Measurements from ENCODE around the gene C1QTNF3.

Gene C1QTNF3

GRCh38 chr5:34037726-34038125 lies 5.3 kb downstream of the C1QTNF3 start:
- Histone ChIP-seq H3K9me3 (ENCODE audit: control insufficient read depth, insufficient read depth, low read depth, low read length) (no peaks in the 10 kb centered on the region), H3K36me3 (ENCODE audit: control insufficient read depth in 2 of 2, insufficient read depth in 1 of 2, low read length in 2 of 2) (peaks cover 0 to 4% of the 10 kb centered on the region in 2 experiments; a peak in 1 of 3 replicates), H3K4me1 (ENCODE audit: control insufficient read depth, insufficient read depth, low read length) (no peaks in the 10 kb centered on the region), H3K4me3 (ENCODE audit: low read depth, low read length) (no peak overlapping the region), H3K27ac (ENCODE audit: extremely low read depth, low read depth, low read length) (no peak overlapping the region)
- no peak for TF ChIP-seq ZNF239 (tag by site-specific recombination; IDR thresholded peaks at IDR 0.05)
- no peak for TF ChIP-seq ZNF19 (tag by site-specific recombination; IDR thresholded peaks at IDR 0.05; ENCODE audit: low read depth)
- TF ChIP-seq ZNF639 (tag by site-specific recombination; IDR thresholded peaks at IDR 0.05), result no peak
- TF ChIP-seq MZF1 (tag by site-specific recombination; IDR thresholded peaks at IDR 0.05; ENCODE audit: borderline replicate concordance), result no peak
- no peak for TF ChIP-seq ZNF785 (tag by site-specific recombination; IDR thresholded peaks at IDR 0.05)
- TF ChIP-seq HIC1 (tag by site-specific recombination; IDR thresholded peaks at IDR 0.05), result no peak
- TF ChIP-seq REPIN1 (tag by site-specific recombination; IDR thresholded peaks at IDR 0.05; ENCODE audit: low read depth), result no peak
- no peak for TF ChIP-seq ZNF571 (tag by site-specific recombination; IDR thresholded peaks at IDR 0.05)
- no peak for TF ChIP-seq ZNF623 (tag by site-specific recombination; IDR thresholded peaks at IDR 0.05)
- TF ChIP-seq ZNF843 (tag by site-specific recombination; IDR thresholded peaks at IDR 0.05), result no peak
- TF ChIP-seq ZNF670 (tag by site-specific recombination; IDR thresholded peaks at IDR 0.05; ENCODE audit: low read depth), result no peak
- TF ChIP-seq ZNF837 (tag by site-specific recombination; IDR thresholded peaks at IDR 0.05), result no peak
- TF ChIP-seq ZFP41 (tag by site-specific recombination; IDR thresholded peaks at IDR 0.05; ENCODE audit: borderline replicate concordance), result no peak
- TF ChIP-seq MEIS1 (CRISPR knock-in tag; IDR thresholded peaks at IDR 0.05; ENCODE audit: borderline replicate concordance), result no peak
- TF ChIP-seq KLF10 (tag by site-specific recombination; IDR thresholded peaks at IDR 0.05), result no peak
- no peak for TF ChIP-seq ZNF624 (tag by site-specific recombination; IDR thresholded peaks at IDR 0.05)
- ChIA-PET POLR2A (no interaction called here), CTCF (no interaction called here)

GRCh38 chr5:34035756-34036155 lies 7.3 kb downstream of the C1QTNF3 start:
- H3K36me3 ChIP-seq (ENCODE audit: control insufficient read depth in 2 of 2, insufficient read depth in 1 of 2, low read length in 2 of 2), result peaks cover 0 to 4% of the 10 kb centered on the region in 2 experiments; a peak in 1 of 3 replicates
- H3K4me3 ChIP-seq (ENCODE audit: low read depth, low read length), result no peak overlapping the region
- H3K27ac ChIP-seq (ENCODE audit: extremely low read depth, low read depth, low read length), result no peak overlapping the region
- CTCF ChIA-PET, result interaction anchor here (0.6 to 1.0 kb wide), 4 partner anchors 8 to 600 kb away, joined by 3 to 4 read pairs (median 3); no protein-coding TSS in a partner anchor
- POLR2A ChIA-PET, result interaction anchor here (0.6 to 1.4 kb wide), 2 partner anchors 8 to 28 kb away, joined by 4 to 7 read pairs; partner anchors contain the start of gene AMACR
- H3K4me1 ChIP-seq (ENCODE audit: control insufficient read depth, insufficient read depth, low read length), result no peaks in the 10 kb centered on the region
- H3K9me3 ChIP-seq (ENCODE audit: control insufficient read depth, insufficient read depth, low read depth, low read length), result no peaks in the 10 kb centered on the region
- TF ChIP-seq ZNF664 (tag by site-specific recombination; IDR thresholded peaks at IDR 0.05) (no peak), ZNF692 (tag by site-specific recombination; IDR thresholded peaks at IDR 0.05) (no peak), ZNF530 (tag by site-specific recombination; IDR thresholded peaks at IDR 0.05; ENCODE audit: low read depth) (no peak), ZNF324 (tag by site-specific recombination; IDR thresholded peaks at IDR 0.05) (no peak), ZNF513 (tag by site-specific recombination; IDR thresholded peaks at IDR 0.05) (no peak), HOXA7 (CRISPR knock-in tag; IDR thresholded peaks at IDR 0.05; ENCODE audit: borderline replicate concordance) (no peak), ZNF677 (tag by site-specific recombination; IDR thresholded peaks at IDR 0.05) (no peak), KLF17 (tag by site-specific recombination; IDR thresholded peaks at IDR 0.05) (no peak), ZNF76 (tag by site-specific recombination; IDR thresholded peaks at IDR 0.05; ENCODE audit: borderline replicate concordance, low read depth) (no peak), ZBTB49 (tag by site-specific recombination; IDR thresholded peaks at IDR 0.05; ENCODE audit: low read depth) (no peak), ZNF248 (tag by site-specific recombination; IDR thresholded peaks at IDR 0.05) (no peak), ZNF623 (tag by site-specific recombination; IDR thresholded peaks at IDR 0.05) (no peak)
